Measurements from ENCODE around the gene SOX6.

Gene SOX6

DNA sequence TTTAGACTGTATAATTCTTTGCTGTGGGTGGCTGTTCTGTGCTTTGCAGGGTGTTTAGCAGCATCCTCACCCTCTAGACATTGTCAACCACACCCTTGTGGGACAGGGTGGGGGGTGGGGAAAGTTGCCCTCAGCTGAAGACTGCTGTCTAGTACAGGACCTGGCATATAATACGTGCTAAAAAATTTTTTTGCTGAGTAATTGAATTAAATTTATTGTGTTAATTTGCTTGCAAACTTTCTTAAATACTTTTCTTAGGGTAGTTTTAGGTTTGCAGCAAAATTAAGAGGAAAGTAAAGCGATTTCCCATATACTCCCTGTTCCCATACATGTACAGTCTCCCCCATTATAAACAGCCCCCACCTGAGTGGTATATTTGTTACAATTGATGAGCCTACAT lies 268.5 kb downstream of the SOX6 start:
- no peak overlapping the region for H2AFZ ChIP-seq (ENCODE audit: low read depth)
- H3K36me3 ChIP-seq (ENCODE audit: insufficient read depth): no peaks in the 10 kb centered on the region
- H3K4me1 ChIP-seq (ENCODE audit: low read depth, poor library complexity, severe bottlenecking): no peaks in the 10 kb centered on the region
- H3K4me2 ChIP-seq: no peak overlapping the region
- TF ChIP-seq, protein P1, sequence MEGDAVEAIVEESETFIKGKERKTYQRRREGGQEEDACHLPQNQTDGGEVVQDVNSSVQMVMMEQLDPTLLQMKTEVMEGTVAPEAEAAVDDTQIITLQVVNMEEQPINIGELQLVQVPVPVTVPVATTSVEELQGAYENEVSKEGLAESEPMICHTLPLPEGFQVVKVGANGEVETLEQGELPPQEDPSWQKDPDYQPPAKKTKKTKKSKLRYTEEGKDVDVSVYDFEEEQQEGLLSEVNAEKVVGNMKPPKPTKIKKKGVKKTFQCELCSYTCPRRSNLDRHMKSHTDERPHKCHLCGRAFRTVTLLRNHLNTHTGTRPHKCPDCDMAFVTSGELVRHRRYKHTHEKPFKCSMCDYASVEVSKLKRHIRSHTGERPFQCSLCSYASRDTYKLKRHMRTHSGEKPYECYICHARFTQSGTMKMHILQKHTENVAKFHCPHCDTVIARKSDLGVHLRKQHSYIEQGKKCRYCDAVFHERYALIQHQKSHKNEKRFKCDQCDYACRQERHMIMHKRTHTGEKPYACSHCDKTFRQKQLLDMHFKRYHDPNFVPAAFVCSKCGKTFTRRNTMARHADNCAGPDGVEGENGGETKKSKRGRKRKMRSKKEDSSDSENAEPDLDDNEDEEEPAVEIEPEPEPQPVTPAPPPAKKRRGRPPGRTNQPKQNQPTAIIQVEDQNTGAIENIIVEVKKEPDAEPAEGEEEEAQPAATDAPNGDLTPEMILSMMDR (conservative IDR thresholded peaks at IDR 0.05; ENCODE audit: low read depth, low read length): no peak
- no peak overlapping the region for H3K4me3 ChIP-seq (IDR thresholded peaks at IDR 0.05; ENCODE audit: insufficient read depth, low read depth, low read length)
- H3K27ac ChIP-seq: no peak overlapping the region
- no peaks in the 10 kb centered on the region for H4K20me1 ChIP-seq (ENCODE audit: insufficient read depth)
- no peak overlapping the region for H3K9ac ChIP-seq
- no peaks in the 10 kb centered on the region for H3K79me2 ChIP-seq (ENCODE audit: insufficient read depth, low read depth)
- H3K27me3 ChIP-seq (ENCODE audit: insufficient read depth, low read depth): no peaks in the 10 kb centered on the region

DNA sequence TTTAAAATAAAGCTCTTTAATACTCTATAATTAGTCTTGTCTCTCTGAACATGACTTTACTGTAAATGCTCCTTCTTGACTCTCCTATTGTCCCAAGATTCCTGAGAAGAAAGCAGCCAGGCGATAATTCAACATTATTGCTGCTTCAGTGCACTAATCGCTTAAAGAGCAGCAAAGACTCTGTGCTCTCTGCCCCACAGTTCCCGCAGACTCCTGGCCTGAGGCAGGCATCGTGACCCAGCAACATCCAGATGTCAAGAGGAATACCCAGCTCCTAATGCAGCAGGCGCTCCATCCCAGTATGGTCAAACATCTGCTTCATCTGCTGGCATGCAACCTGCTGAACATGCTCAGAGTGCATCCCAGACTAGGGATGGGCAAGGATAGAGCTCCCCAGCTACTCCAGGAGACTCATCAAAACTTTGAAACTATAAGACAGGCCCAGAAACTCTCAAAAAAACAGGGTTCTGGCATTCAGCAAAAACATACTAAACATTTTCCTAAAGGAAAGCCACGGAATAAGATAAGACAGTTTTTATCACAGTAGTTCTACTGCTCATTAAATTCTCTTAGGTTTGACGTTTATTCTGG lies 270.0 kb downstream of the SOX6 start:
- Histone ChIP-seq H2AFZ (ENCODE audit: low read depth) (no peak overlapping the region), H3K9ac (no peak overlapping the region), H3K27me3 (ENCODE audit: insufficient read depth, low read depth) (no peaks in the 10 kb centered on the region), H4K20me1 (ENCODE audit: insufficient read depth) (no peaks in the 10 kb centered on the region), H3K4me3 (IDR thresholded peaks at IDR 0.05; ENCODE audit: insufficient read depth, low read depth, low read length) (no peak overlapping the region), H3K79me2 (ENCODE audit: insufficient read depth, low read depth) (no peaks in the 10 kb centered on the region), H3K4me2 (no peak overlapping the region), H3K27ac (no peak overlapping the region), H3K4me1 (ENCODE audit: low read depth, poor library complexity, severe bottlenecking) (no peaks in the 10 kb centered on the region), H3K36me3 (ENCODE audit: insufficient read depth) (no peaks in the 10 kb centered on the region)
- TF ChIP-seq, protein P1 (conservative IDR thresholded peaks at IDR 0.05; ENCODE audit: low read depth, low read length): no peak

DNA sequence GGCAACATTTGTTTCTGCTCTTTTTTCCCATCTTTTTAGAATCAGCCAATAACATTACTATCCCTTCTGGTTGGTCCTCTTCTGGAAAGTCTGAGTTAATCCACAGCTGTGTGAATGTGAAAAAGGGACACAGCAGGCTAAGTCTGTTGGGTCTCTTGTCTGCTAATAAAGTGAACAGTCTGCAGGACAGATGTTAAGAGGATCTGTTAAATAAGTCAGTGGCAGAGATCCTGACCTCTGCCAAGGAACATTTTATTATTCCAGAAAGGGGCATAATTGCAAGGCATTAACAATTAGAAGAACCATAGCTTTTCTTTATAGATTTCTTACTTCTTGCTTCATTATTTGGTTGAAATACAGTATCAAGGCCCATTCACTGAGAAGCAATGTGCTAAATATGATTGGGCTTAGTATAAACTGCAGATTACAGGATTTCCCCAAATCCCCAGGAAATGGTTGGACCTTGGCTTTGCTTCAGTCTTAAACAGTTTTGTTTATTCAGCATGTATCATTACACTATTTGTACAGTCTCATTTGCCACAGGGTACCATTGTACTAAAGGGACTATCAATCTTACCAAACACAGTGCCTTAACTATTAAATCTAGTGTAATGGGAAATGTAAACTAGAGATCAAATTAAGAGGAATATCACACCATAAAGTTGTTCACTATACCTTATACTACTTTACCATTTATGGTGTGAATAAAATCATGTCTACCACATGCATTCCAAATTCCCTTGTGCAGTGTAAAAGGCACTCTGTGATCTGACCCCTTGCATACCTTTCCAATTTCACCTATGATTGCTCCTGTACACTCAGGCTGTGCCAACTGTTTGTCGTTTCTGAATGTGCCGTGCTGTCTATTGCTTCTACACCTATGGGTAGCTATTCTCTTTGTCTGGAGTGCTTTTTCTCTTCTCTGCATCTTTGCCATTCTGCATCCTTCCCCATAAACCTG lies 274.0 kb downstream of the SOX6 start:
- Histone ChIP-seq H3K4me2 (no peak overlapping the region), H4K20me1 (ENCODE audit: insufficient read depth) (no peaks in the 10 kb centered on the region), H3K27ac (no peak overlapping the region), H2AFZ (ENCODE audit: low read depth) (no peak overlapping the region), H3K27me3 (ENCODE audit: insufficient read depth, low read depth) (no peaks in the 10 kb centered on the region), H3K36me3 (ENCODE audit: insufficient read depth) (no peaks in the 10 kb centered on the region), H3K79me2 (ENCODE audit: insufficient read depth, low read depth) (no peaks in the 10 kb centered on the region), H3K9ac (no peak overlapping the region), H3K4me3 (IDR thresholded peaks at IDR 0.05; ENCODE audit: insufficient read depth, low read depth, low read length) (no peak overlapping the region), H3K4me1 (ENCODE audit: low read depth, poor library complexity, severe bottlenecking) (no peaks in the 10 kb centered on the region)
- TF ChIP-seq, protein P1 (conservative IDR thresholded peaks at IDR 0.05; ENCODE audit: low read depth, low read length): no peak

- Histone ChIP-seq H3K36me3 (ENCODE audit: insufficient read depth) (no peaks in the 10 kb centered on the region), H3K27ac (no peak overlapping the region), H3K4me1 (ENCODE audit: low read depth, poor library complexity, severe bottlenecking) (no peaks in the 10 kb centered on the region), H3K4me3 (IDR thresholded peaks at IDR 0.05; ENCODE audit: insufficient read depth, low read depth, low read length) (no peak overlapping the region), H3K4me2 (no peak overlapping the region), H3K9ac (no peak overlapping the region), H3K79me2 (ENCODE audit: insufficient read depth, low read depth) (no peaks in the 10 kb centered on the region), H3K27me3 (ENCODE audit: insufficient read depth, low read depth) (no peaks in the 10 kb centered on the region), H4K20me1 (ENCODE audit: insufficient read depth) (no peaks in the 10 kb centered on the region), H2AFZ (ENCODE audit: low read depth) (no peak overlapping the region)
- TF ChIP-seq, protein P1 (conservative IDR thresholded peaks at IDR 0.05; ENCODE audit: low read depth, low read length): no peak
Measured at GRCh38 chr11:16081382-16082094, 274.8 kb downstream of the SOX6 start.
